ENCODE results near the gene LRFN4. TPM values are rescaled to one million over a fixed set of nuclear protein-coding genes. Genes with fewer than 3 reads are reported as not detected.

LRFN4 gene
- total and polyA plus RNA-seq, 10 donors, result 3.3 to 12.0 (median 8.0) TPM

- H3K9me3 ChIP-seq, result no peaks in the 10 kb centered on the region
- H3K27me3 ChIP-seq (replicated peaks in 1 of 7), result no peaks in the 10 kb centered on the region
- no peak for TF ChIP-seq CTCF (IDR thresholded peaks at IDR 0.05 in 8 of 11, conservative IDR thresholded peaks at IDR 0.05 in 3 of 11)
- no peak for TF ChIP-seq POLR2AphosphoS5 (IDR thresholded peaks at IDR 0.05)
- no peaks in the 10 kb centered on the region for H3K36me3 ChIP-seq
- H3K4me3 ChIP-seq, result no peak overlapping the region
- intact Hi-C loops (cut with DNase I; ENCODE audit: low total_unique reads), result no loop called here
- H3K4me1 ChIP-seq, result peaks cover 0 to 10% (median 0%) of the 10 kb centered on the region in 6 donors
- WGBS, 5 donors, result 84 to 94% (median 88%) methylated on average over 6 of the region's 6 CpGs
- no peak overlapping the region for H3K27ac ChIP-seq
- DNase-seq, result no peak
Measured at GRCh38 chr11:66904561-66904960, 47.7 kb downstream of the LRFN4 start.

- Histone ChIP-seq H3K36me3 (no peaks in the 10 kb centered on the region), H3K27me3 (replicated peaks in 1 of 7) (no peaks in the 10 kb centered on the region), H3K4me3 (no peak overlapping the region), H3K4me1 (peaks cover 0 to 10% (median 0%) of the 10 kb centered on the region in 6 donors), H3K9me3 (no peaks in the 10 kb centered on the region), H3K27ac (no peak overlapping the region)
- no peak for TF ChIP-seq POLR2A (IDR thresholded peaks at IDR 0.05)
- no peak for TF ChIP-seq POLR2AphosphoS5 (IDR thresholded peaks at IDR 0.05)
- TF ChIP-seq CTCF (IDR thresholded peaks at IDR 0.05 in 8 of 11, conservative IDR thresholded peaks at IDR 0.05 in 3 of 11), result no peak
- intact Hi-C loops (cut with DNase I; ENCODE audit: low total_unique reads), result no loop called here
- 82 to 89% (median 87%) methylated on average over 8 of the region's 8 CpGs for WGBS, 5 donors
- DNase-seq, result no peak
Measured at GRCh38 chr11:66904981-66905521, 48.2 kb downstream of the LRFN4 start.

GRCh38 chr11:66905631-66906030 is 48.8 kb downstream of the LRFN4 start:
- 73 to 92% (median 91%) methylated on average over 4 of the region's 4 CpGs for WGBS, 5 donors
- Histone ChIP-seq H3K27me3 (replicated peaks in 1 of 7) (no peaks in the 10 kb centered on the region), H3K4me1 (peaks cover 0 to 10% (median 0%) of the 10 kb centered on the region in 6 donors), H3K4me3 (no peak overlapping the region), H3K36me3 (no peaks in the 10 kb centered on the region), H3K9me3 (no peaks in the 10 kb centered on the region), H3K27ac (no peak overlapping the region)
- DNase-seq, result no peak
- no peak for TF ChIP-seq POLR2A (IDR thresholded peaks at IDR 0.05)
- no peak for TF ChIP-seq CTCF (IDR thresholded peaks at IDR 0.05 in 8 of 11, conservative IDR thresholded peaks at IDR 0.05 in 3 of 11)
- no peak for TF ChIP-seq POLR2AphosphoS5 (IDR thresholded peaks at IDR 0.05)
- intact Hi-C loops (cut with DNase I; ENCODE audit: low total_unique reads), result no loop called here

DNA sequence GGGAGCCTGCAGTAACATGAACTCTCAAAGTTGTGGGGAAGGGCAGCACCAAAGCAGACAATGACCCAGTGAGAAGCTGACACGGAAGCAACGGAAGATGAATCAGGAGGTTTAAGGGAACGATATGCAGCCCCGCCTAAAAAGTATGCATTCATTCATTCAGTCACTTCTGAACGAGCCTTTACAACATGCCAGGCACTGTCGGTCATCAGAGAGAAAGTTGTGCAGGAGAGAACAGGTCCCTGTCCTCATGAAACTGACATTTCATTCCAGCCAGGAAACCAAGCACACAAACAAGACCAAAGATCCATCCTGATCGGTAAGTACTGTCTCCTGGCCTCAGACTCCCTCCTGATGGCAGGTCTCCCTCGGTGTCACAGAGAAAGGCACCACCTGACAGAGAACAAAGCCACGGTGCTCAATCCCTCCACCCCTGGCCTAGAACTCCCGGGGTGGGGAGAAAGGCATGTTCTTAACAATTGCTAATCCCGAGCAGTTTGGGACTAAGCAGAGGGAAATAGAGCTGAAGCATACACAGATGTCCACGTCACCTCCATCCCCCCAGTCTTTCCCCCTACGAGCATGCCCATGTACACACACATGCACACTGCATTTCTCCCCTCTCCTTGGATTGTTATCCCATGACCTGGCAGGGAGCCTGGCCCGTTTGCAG is 49.3 kb downstream of the LRFN4 start:
- Histone ChIP-seq H3K4me3 (no peak overlapping the region), H3K36me3 (no peaks in the 10 kb centered on the region), H3K9me3 (no peaks in the 10 kb centered on the region), H3K27ac (no peak overlapping the region), H3K4me1 (peaks cover 0 to 10% (median 0%) of the 10 kb centered on the region in 6 donors), H3K27me3 (replicated peaks in 1 of 7) (no peaks in the 10 kb centered on the region)
- 76 to 89% (median 82%) methylated on average over 14 of the region's 14 CpGs for WGBS, 5 donors
- no peak for DNase-seq
- TF ChIP-seq CTCF (IDR thresholded peaks at IDR 0.05 in 8 of 11, conservative IDR thresholded peaks at IDR 0.05 in 3 of 11) (no peak), POLR2AphosphoS5 (IDR thresholded peaks at IDR 0.05) (no peak), POLR2A (IDR thresholded peaks at IDR 0.05) (no peak)
- intact Hi-C loops (cut with DNase I; ENCODE audit: low total_unique reads), result no loop called here

Measured in spleen (tissue), 11 donors.